Heart left ventricle (tissue), 13 donors: ENCODE data around the gene EPHA1.

ENCODE experiments used
- POLR2A ChIP-seq, 2 donors: fragments of 450-650 bp; IDR thresholded peaks; one replicate each; pipeline ENCODE4 v1.6.1; 2017; ENCODE audit warnings: antibody characterized with exemption in 2 of 2, mild to moderate bottlenecking in 2 of 2, moderate library complexity in 2 of 2
- TF ChIP-seq, protein P1 (sequence below), 12 donors: fragments of 200-600 bp; sonication (generic) in 4 of 12; IDR thresholded peaks; one replicate each; pipeline versions ENCODE4 v1.5.0 to v1.8.0; 2018 to 2022; ENCODE audit warnings: antibody characterized with exemption in 12 of 12, mild to moderate bottlenecking in 5 of 12
- donor health status: ischemic (EF 13 %, LVEDD 7.1; RV severe dilation, severe dysfunction).
- donor health status: DM: no; HTN: yes; CAD: no.
- donor health status: DM: no; HTN: no; CAD: no.
- donor health status: ischemic (EF 25% LVEDD 6.9; RV normal size, moderate dysfunction).
- donor health status: ischemic (EF 25% LVEDD 5.7; RV mildly dilated, moderate dysfunction).
- donor health status: ischemic (EF 35%, LVEDD 5.7; RV mildly dilated, moderate dysfunction).
- donor health status: nonischemic (EF 11% LVEDD 7.7; RV severe dilation, severe dysfunction).
- donor health status: DM: yes; HTN: yes; CAD: no.
- donor health status: PGD.
- donor health status: ischemic (EF 29% LVEDD 5.4; RV normal size, mild dysfunction).
- donor health status: nonischemic (EF 23%, LVEDD 6.1; RV moderate dilation, normal function).

GRCh38 chr7:143379611-143380259 is 28.9 kb downstream of the EPHA1 start:
- TF ChIP-seq POLR2A (IDR thresholded peaks at IDR 0.05) = no peak
- TF ChIP-seq, protein P1, sequence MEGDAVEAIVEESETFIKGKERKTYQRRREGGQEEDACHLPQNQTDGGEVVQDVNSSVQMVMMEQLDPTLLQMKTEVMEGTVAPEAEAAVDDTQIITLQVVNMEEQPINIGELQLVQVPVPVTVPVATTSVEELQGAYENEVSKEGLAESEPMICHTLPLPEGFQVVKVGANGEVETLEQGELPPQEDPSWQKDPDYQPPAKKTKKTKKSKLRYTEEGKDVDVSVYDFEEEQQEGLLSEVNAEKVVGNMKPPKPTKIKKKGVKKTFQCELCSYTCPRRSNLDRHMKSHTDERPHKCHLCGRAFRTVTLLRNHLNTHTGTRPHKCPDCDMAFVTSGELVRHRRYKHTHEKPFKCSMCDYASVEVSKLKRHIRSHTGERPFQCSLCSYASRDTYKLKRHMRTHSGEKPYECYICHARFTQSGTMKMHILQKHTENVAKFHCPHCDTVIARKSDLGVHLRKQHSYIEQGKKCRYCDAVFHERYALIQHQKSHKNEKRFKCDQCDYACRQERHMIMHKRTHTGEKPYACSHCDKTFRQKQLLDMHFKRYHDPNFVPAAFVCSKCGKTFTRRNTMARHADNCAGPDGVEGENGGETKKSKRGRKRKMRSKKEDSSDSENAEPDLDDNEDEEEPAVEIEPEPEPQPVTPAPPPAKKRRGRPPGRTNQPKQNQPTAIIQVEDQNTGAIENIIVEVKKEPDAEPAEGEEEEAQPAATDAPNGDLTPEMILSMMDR (IDR thresholded peaks at IDR 0.05) = no peak
